GM19240 (cell line): ENCODE measurements around the gene ZSCAN21.
"Not testable (repeated sequence)": the region's sequence is repeated elsewhere in the genome, so short reads cannot be mapped to it uniquely, and the experiment has no call there.

Experiments used
- DNase-seq: peaks from one replicate; pipeline ENCODE4 v3.0.0; 2011; ENCODE audit warnings: low spot score; ENCODE audit not compliant: insufficient read length

The ZSCAN21 gene

DNA sequence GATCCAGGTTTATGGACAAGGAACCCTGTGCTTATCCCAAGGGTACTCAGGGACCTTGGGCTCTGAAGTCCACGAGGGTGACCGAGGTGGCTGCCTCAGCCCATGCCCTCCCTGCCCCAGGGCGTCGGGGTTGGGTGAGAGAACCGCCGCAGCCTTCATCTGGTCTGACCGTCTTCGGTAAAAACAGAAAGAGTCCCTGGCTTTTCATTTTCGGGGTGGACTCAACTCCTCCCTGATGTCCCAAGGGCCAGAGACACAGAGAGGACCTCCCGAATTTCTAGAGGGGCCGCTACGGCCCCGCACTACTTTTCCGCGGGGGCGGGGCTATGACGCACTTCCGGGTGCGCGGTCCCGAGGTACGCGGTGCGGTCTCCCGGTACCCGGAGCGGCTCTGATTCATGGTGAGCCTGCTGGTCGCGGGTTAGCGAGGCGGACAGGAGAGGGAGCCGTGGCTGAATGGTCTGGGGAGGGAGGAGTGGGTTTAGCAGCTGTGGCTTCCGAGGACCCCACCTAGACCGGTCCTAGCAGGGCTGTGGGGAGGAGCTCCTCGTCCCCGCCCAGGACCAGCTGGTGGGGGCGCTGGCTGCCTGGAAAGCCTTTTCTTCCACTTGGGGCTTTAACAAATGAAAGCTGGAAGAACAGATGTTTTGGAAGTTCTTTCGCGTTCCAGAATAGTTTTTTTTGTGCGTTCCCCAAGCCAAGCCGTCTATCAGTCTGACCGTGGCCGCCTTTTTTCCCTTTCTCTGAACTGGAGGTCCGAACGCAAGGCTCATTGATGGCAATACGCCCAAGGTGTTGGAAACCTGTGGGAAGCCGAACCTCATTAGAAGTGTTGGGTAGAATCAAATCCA lies at the start of gene ZSCAN21:
TSS of gene ZSCAN21 (plus strand) at position 334 of the 851 bp plus-strand sequence. CDS start 7,233 bp downstream, outside the sequence.
- peak; percentile 85 for DNase-seq

GRCh38 chr7:100000239-100000638 lies 49.3 kb upstream of the ZSCAN21 start:
- DNase-seq, result no peak

GRCh38 chr7:100003711-100004661 lies 45.6 kb upstream of the ZSCAN21 start:
- DNase-seq, result no peak

DNA sequence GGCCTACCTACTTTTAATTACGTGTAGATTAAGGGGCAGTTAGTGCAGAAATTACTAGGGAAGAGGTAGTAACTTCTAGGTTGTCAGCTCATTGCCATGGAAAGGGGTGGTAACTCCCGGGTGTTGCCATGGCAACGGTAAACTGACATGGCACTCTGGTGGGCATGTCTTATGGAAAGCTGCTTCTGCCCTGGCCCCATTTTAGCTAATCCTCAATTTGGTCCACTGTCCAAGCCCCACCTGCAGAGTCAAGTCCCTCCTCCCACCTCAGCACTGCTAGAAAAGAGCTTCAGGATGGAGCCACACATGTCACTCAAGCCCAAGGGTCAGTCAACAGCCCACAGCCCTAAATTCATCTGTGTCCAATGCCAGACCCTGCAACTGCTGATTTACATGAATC lies 41.7 kb upstream of the ZSCAN21 start:
- DNase-seq, result no peak

GRCh38 chr7:100008525-100008924 lies 41.0 kb upstream of the ZSCAN21 start:
- DNase-seq, result no peak

DNA sequence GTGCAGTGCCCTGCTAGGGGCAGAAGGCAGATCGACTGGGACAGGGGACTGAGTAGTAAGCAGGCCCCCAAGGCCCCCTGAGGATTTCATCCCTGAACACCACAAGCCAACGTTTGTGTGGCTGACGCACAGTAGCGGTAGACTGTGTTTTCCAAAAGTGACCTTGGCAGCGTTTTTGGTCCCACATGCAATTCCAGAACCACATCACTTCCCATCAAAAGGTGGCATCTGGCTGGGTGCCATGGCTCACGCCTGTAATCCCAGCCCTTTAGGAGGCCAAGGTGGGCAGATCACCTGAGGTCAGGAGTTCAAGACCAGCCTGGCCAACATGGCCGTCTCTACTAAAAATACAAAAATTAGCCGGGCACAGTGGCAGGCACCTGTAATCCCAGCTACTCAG lies 39.6 kb upstream of the ZSCAN21 start:
- DNase-seq, result not testable (repeated sequence)

DNA sequence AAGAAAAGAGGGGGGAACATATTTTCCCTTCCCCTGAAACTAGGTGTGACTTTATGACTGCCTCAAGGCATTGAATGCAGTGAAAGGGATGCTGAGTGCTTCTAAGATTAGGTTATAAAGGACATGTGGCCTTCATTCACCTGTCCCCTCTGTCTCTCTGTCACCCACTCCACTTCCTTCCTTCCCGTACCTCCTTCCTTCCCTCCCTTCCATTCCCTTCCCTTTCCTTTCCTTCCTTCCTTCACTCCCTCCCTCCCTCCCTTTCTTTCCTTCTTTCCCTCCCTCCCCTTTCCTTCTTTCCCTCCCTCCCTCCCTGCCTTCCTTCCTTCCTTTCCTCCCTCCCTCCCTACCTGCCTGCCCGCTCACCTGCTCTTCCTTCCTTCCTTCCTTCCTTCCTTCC lies 38.7 kb upstream of the ZSCAN21 start:
- DNase-seq, result no peak

DNA sequence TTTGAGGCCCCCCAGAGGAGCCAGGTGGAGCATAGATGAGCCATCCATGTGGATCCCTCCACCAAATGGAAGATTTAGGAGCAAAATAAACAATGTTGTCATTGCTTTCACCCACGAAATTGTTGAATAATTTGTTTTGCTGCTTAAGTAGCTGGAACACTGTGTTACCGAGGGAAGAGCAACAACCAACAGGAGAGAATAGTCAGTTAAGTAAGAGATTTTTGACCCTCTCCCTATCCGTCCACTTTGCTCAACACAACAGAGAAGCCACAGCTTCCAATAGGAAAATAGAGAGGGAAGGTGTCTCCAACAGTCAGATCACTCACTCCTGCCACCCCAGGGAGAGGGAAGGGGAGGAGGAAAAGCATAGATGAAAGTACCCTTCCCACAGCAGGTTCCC lies 38.1 kb upstream of the ZSCAN21 start:
- DNase-seq, result no peak

- not testable (repeated sequence) for DNase-seq
These were observed 36.9 kb upstream of the ZSCAN21 start for GRCh38 chr7:100012385-100013327.

DNA sequence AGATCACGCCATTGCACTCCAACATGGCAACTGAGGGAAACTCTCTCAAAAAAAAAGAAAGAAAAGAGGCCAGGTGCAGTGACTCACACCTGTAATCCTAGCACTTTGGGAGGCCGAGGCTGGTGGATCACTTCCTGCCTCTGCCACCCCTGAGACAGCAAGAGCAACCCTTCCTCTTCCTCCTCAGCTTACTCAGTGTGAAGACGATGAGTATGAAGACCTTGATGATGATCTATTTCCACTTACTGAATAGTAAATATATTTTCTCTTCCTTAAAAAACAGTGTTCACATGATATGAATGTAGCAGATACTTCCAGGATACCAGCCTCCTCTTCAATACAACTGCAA lies 36.3 kb upstream of the ZSCAN21 start:
- DNase-seq, result no peak

GRCh38 chr7:100015232-100016214 lies 34.1 kb upstream of the ZSCAN21 start, which contains the start of gene ZKSCAN1:
ZKSCAN1 (plus strand) TSS chr7:100015596; CDS start chr7:100023507, 7,911 bp downstream.
- peak; percentile 96 for DNase-seq

DNA sequence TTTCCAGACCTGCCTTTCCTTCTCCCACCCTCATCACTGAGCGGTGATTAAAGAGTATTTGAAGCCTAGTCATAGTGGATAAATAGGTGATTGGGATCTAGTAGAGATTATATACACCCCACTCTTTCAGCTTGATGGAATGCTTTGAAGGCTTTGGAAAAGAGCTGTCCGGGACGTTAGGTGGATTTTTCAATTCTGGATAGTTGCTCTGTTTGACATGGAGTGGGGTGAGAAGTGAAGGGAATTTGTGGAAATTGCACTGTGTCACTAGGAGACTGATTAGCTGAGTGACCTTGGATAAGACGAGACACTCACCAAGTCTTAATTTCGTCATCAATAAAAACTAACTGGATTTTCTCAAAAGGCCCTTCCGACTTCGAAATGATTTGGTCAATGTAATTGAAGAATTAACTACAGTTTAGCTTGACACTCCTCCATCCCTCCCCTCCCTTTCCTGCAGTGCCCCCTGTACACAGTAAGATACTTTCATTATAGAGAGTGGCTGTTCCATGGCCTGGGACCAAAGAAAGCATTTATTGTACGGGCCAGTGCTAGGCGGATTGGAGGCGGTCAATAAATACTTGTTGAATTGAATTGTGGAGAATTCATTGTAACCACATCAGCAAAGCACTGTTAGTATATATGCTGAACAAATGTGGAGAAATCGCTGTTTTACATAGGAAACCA lies 33.2 kb upstream of the ZSCAN21 start:
- no peak for DNase-seq

GRCh38 chr7:100017300-100017699 lies 32.3 kb upstream of the ZSCAN21 start:
- DNase-seq, result no peak

GRCh38 chr7:100017875-100018274 lies 31.7 kb upstream of the ZSCAN21 start:
- no peak for DNase-seq

- no peak for DNase-seq
These were observed 29.7 kb upstream of the ZSCAN21 start for GRCh38 chr7:100019908-100020307.

DNA sequence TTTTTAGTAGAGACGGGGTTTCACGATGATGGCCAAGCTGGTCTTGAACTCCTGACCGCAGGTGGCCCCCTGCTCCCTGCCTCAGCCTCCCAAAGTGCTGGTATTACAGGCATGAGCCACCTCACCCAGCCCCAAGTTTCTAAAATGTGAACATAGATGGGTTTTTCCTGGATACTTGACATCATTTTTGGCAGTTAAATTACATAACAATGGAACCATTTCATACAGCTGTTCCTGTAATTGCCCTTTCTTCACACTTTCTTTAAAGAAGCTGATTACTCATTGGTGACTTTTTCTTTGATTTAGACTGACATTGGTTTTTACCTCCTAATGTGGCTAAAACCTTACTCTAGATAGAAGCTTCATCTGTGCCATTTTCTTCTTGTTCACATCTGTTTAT lies 28.3 kb upstream of the ZSCAN21 start:
- no peak for DNase-seq

- no peak for DNase-seq
These were observed 27.0 kb upstream of the ZSCAN21 start for GRCh38 chr7:100022621-100023020.

GRCh38 chr7:100023526-100023925 lies 26.0 kb upstream of the ZSCAN21 start:
- DNase-seq, result no peak

DNA sequence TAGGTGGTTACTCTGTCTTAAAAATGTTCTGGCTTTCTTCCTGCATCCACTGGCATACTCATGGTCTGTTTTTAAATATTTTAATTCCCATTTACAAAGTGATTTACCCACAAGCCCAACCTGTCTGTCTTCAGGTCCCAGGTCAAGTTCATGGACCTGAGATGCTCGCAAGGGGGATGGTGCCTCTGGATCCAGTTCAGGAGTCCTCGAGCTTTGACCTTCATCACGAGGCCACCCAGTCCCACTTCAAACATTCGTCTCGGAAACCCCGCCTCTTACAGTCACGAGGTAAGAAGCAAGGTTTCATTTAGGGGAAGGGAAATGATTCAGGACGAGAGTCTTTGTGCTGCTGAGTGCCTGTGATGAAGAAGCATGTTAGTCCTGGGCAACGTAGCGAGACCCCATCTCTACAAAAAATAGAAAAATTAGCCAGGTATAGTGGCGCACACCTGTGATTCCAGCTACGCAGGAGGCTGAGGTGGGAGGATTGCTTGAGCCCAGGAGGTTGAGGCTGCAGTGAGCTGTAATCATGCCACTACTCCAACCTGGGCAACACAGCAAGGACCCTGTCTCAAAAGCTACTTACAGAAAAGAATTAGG lies 25.5 kb upstream of the ZSCAN21 start:
- DNase-seq, result no peak
